H9 (cell line): Measurements from ENCODE around the gene IAH1. TPM values are rescaled to one million over a fixed set of nuclear protein-coding genes. Genes with fewer than 3 reads are reported as not detected.

Experiments used
- DNase-seq: peaks from one replicate; pipeline ENCODE4 v3.0.0-alpha.2; 2017
- H2AFZ ChIP-seq: one replicate; pipeline ENCODE4 v1.6.1; 2013; ENCODE audit warnings: mild to moderate bottlenecking, low read length, control low read depth, moderate library complexity
- H2AK5ac ChIP-seq: 2 replicates; pipeline ENCODE4 v1.6.1; 2013; ENCODE audit warnings: low read length, control low read depth, mixed read lengths; ENCODE audit not compliant: insufficient read length
- H2BK120ac ChIP-seq: one replicate; pipeline ENCODE4 v1.6.1; 2013; ENCODE audit warnings: low read depth, mild to moderate bottlenecking, low read length, control low read depth, inconsistent platforms; ENCODE audit not compliant: poor library complexity, severe bottlenecking
- H2BK12ac ChIP-seq: 2 replicates; pipeline ENCODE4 v1.6.1; 2013; ENCODE audit warnings: low read length, control low read depth, mixed read lengths, low read depth; ENCODE audit not compliant: insufficient read length
- H2BK15ac ChIP-seq: 2 replicates; pipeline ENCODE4 v1.6.1; 2013; ENCODE audit warnings: low read depth, low read length, control low read depth
- H2BK20ac ChIP-seq: one replicate; pipeline ENCODE4 v1.6.1; 2013; ENCODE audit warnings: low read depth, mild to moderate bottlenecking, low read length, control low read depth, inconsistent platforms; ENCODE audit not compliant: poor library complexity, severe bottlenecking
- H2BK5ac ChIP-seq: 2 replicates; pipeline ENCODE4 v1.6.1; 2013; ENCODE audit warnings: low read length, control low read depth, mixed read lengths; ENCODE audit not compliant: insufficient read length
- H3K14ac ChIP-seq: 2 replicates; pipeline ENCODE4 v1.6.1; 2013; ENCODE audit warnings: low read length, control low read depth; ENCODE audit not compliant: insufficient read depth
- H3K18ac ChIP-seq: 2 replicates; pipeline ENCODE4 v1.6.1; 2013; ENCODE audit warnings: low read depth, mild to moderate bottlenecking, mixed read lengths, low read length, control low read depth; ENCODE audit not compliant: insufficient read length
- H3K23ac ChIP-seq: 2 replicates; pipeline ENCODE4 v1.6.1; 2013; ENCODE audit warnings: low read length, control low read depth, mixed read lengths, low read depth; ENCODE audit not compliant: insufficient read length
- H3K23me2 ChIP-seq: 2 replicates; pipeline ENCODE4 v1.6.1; 2013; ENCODE audit warnings: low read depth, mild to moderate bottlenecking, mixed read lengths, low read length, control low read depth; ENCODE audit not compliant: insufficient read length, poor library complexity, severe bottlenecking
- H3K27ac ChIP-seq: 2 replicates; pipeline ENCODE4 v1.5.1; 2013; ENCODE audit warnings: low read length, control low read depth, mixed read lengths, low read depth; ENCODE audit not compliant: insufficient read length
- H3K27me3 ChIP-seq: 2 replicates; pipeline ENCODE4 v1.6.1; 2013; ENCODE audit warnings: low read length, control low read depth, inconsistent platforms; ENCODE audit not compliant: insufficient read depth
- H3K4ac ChIP-seq: 2 replicates; pipeline ENCODE4 v1.6.1; 2013; ENCODE audit warnings: low read depth, mild to moderate bottlenecking, control low read depth, inconsistent platforms, low read length, moderate library complexity
- H3K4me1 ChIP-seq: 2 replicates; pipeline ENCODE4 v1.6.1; 2013; ENCODE audit warnings: low read length, control low read depth, inconsistent platforms; ENCODE audit not compliant: insufficient read depth
- H3K4me2 ChIP-seq: 2 replicates; pipeline ENCODE4 v1.6.1; 2013; ENCODE audit warnings: low read length, control low read depth, mixed read lengths; ENCODE audit not compliant: insufficient read length, insufficient read depth
- H3K56ac ChIP-seq: 2 replicates; pipeline ENCODE4 v1.6.1; 2013; ENCODE audit warnings: low read depth, mild to moderate bottlenecking, mixed read lengths, low read length, control low read depth; ENCODE audit not compliant: insufficient read length
- H3K79me1 ChIP-seq: 2 replicates; pipeline ENCODE4 v1.6.1; 2013; ENCODE audit warnings: low read depth, mild to moderate bottlenecking, moderate library complexity, low read length, control low read depth, inconsistent platforms; ENCODE audit not compliant: insufficient read depth, poor library complexity, severe bottlenecking
- H3K79me2 ChIP-seq: 2 replicates; pipeline ENCODE4 v1.6.1; 2013; ENCODE audit warnings: low read length, control low read depth, inconsistent platforms; ENCODE audit not compliant: insufficient read depth
- H3K9ac ChIP-seq: 2 replicates; pipeline ENCODE4 v1.6.1; 2013; ENCODE audit warnings: low read length, control low read depth, mixed read lengths; ENCODE audit not compliant: insufficient read length; ENCODE audit errors: extremely low read depth
- H3K9me3 ChIP-seq: one replicate; pipeline ENCODE4 v1.6.1; 2013; ENCODE audit warnings: low read depth, low read length, inconsistent platforms; ENCODE audit not compliant: control insufficient read depth
- H3T11ph ChIP-seq: one replicate; pipeline ENCODE4 v1.6.1; 2013; ENCODE audit warnings: mild to moderate bottlenecking, low read length, control low read depth, inconsistent platforms
- H4K20me1 ChIP-seq: one replicate; pipeline ENCODE4 v1.6.1; 2013; ENCODE audit not compliant: control insufficient read depth, insufficient read length, insufficient read depth
- H4K5ac ChIP-seq: 2 replicates; pipeline ENCODE4 v1.6.1; 2013; ENCODE audit warnings: low read depth, mild to moderate bottlenecking, mixed read lengths, low read length, control low read depth; ENCODE audit not compliant: insufficient read length
- H4K8ac ChIP-seq: replicated peaks from 2 replicates; pipeline ENCODE4 v1.6.1; 2013; ENCODE audit warnings: low read length, control low read depth, mixed read lengths, low read depth; ENCODE audit not compliant: insufficient read length
- H4K91ac ChIP-seq: 2 replicates; pipeline ENCODE4 v1.6.1; 2013; ENCODE audit warnings: low read depth, mild to moderate bottlenecking, moderate library complexity, mixed read lengths, low read length, control low read depth; ENCODE audit not compliant: insufficient read length
- H3K27ac Mint-ChIP-seq, 3 experiments: 2 replicates in 2 of 3; 3 replicates in 1 of 3; pipeline ENCODE4 v1.8.0; 2020 to 2021; ENCODE audit warnings: mixed read lengths in 3 of 3, mild to moderate bottlenecking in 1 of 3, moderate library complexity in 1 of 3
- H3K27me3 Mint-ChIP-seq: 2 replicates; pipeline ENCODE4 v1.8.0; 2021; ENCODE audit warnings: low read depth, mild to moderate bottlenecking, moderate library complexity, mixed read lengths
- H3K36me3 Mint-ChIP-seq, 3 experiments: 2 replicates in 2 of 3; 3 replicates in 1 of 3; pipeline ENCODE4 v1.8.0; 2020 to 2021; ENCODE audit warnings: low read depth in 3 of 3, mixed read lengths in 3 of 3; ENCODE audit not compliant: insufficient read depth in 1 of 3
- H3K4me1 Mint-ChIP-seq, 2 experiments: 2 replicates each; pipeline ENCODE4 v1.8.0; 2020; ENCODE audit warnings: mixed read lengths in 2 of 2
- H3K4me3 Mint-ChIP-seq, 2 experiments: 2 replicates in 1 of 2; 3 replicates in 1 of 2; pipeline ENCODE4 v1.8.0; 2020 to 2021; ENCODE audit warnings: mild to moderate bottlenecking in 2 of 2, mixed read lengths in 2 of 2, moderate library complexity in 1 of 2
- H3K9me3 Mint-ChIP-seq, 2 experiments: 2 replicates in 1 of 2; 3 replicates in 1 of 2; pipeline ENCODE4 v1.8.0; 2020; ENCODE audit warnings: mild to moderate bottlenecking in 2 of 2, mixed read lengths in 2 of 2, moderate library complexity in 1 of 2
- WGBS: extraction: QIAGEN DNeasy Blood & Tissue Kit; methylation state at CpG from one replicate; pipeline ENCODE4 v1.1.7; 2013; ENCODE audit warnings: missing lambda C conversion rate, low lambda C conversion rate, mixed read lengths; ENCODE audit not compliant: insufficient read length; ENCODE audit errors: extremely low coverage; 5-methylcytosine and 5-hydroxymethylcytosine counted together
- total RNA-seq: library from RNA; stranded (reverse); gene quantifications from 2 replicates; pipeline ENCODE4 v1.2.1, GENCODE V29; 2021
- TF ChIP-seq, protein P1 (sequence below): fragments of 200-600 bp; sonication (generic); conservative IDR thresholded peaks from 3 replicates; pipeline ENCODE4 v1.8.0; 2021; ENCODE audit warnings: antibody characterized with exemption, mild to moderate bottlenecking

The IAH1 gene
- total RNA-seq, 1 experiment from 2014 or later: 25.6 TPM

- no peaks in the 10 kb centered on the region for H3K9me3 Mint-ChIP-seq
- no peak overlapping the region for H3K27ac Mint-ChIP-seq
- H3K9ac ChIP-seq: no peak overlapping the region
- no peak overlapping the region for H4K5ac ChIP-seq
- no peaks in the 10 kb centered on the region for H3K27me3 ChIP-seq
- no peak overlapping the region for H4K91ac ChIP-seq
- no peak overlapping the region for H3K56ac ChIP-seq
- DNase-seq: no peak
- no peak overlapping the region for H3T11ph ChIP-seq
- H2BK120ac ChIP-seq: no peak overlapping the region
- no peak overlapping the region for H2BK12ac ChIP-seq
- no CpG with 5 or more reads among the region's 1 CpG for WGBS
- H2BK5ac ChIP-seq: no peak overlapping the region
- TF ChIP-seq, protein P1, sequence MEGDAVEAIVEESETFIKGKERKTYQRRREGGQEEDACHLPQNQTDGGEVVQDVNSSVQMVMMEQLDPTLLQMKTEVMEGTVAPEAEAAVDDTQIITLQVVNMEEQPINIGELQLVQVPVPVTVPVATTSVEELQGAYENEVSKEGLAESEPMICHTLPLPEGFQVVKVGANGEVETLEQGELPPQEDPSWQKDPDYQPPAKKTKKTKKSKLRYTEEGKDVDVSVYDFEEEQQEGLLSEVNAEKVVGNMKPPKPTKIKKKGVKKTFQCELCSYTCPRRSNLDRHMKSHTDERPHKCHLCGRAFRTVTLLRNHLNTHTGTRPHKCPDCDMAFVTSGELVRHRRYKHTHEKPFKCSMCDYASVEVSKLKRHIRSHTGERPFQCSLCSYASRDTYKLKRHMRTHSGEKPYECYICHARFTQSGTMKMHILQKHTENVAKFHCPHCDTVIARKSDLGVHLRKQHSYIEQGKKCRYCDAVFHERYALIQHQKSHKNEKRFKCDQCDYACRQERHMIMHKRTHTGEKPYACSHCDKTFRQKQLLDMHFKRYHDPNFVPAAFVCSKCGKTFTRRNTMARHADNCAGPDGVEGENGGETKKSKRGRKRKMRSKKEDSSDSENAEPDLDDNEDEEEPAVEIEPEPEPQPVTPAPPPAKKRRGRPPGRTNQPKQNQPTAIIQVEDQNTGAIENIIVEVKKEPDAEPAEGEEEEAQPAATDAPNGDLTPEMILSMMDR: no peak
- H3K4me3 Mint-ChIP-seq: no peak overlapping the region
- no peaks in the 10 kb centered on the region for H3K9me3 ChIP-seq
- no peaks in the 10 kb centered on the region for H3K4me1 Mint-ChIP-seq
- no peak overlapping the region for H3K27ac ChIP-seq
- no peak overlapping the region for H2AFZ ChIP-seq
- H3K23me2 ChIP-seq: no peaks in the 10 kb centered on the region
- H3K27me3 Mint-ChIP-seq: no peaks in the 10 kb centered on the region
- H3K36me3 Mint-ChIP-seq: peaks cover 20 to 90% (median 73%) of the 10 kb centered on the region in 3 experiments; a peak in 6 of 7 replicates
- no peak overlapping the region for H2AK5ac ChIP-seq
- no peak overlapping the region for H3K4me2 ChIP-seq
- no peak overlapping the region for H3K14ac ChIP-seq
- H4K20me1 ChIP-seq: no peaks in the 10 kb centered on the region
- H3K79me2 ChIP-seq: no peaks in the 10 kb centered on the region
- no peak overlapping the region for H3K18ac ChIP-seq
- no peak overlapping the region for H2BK15ac ChIP-seq
- H3K23ac ChIP-seq: no peak overlapping the region
- no peaks in the 10 kb centered on the region for H3K79me1 ChIP-seq
- no peaks in the 10 kb centered on the region for H3K4me1 ChIP-seq
- H4K8ac ChIP-seq: no peak overlapping the region
- no peak overlapping the region for H2BK20ac ChIP-seq
- no peak overlapping the region for H3K4ac ChIP-seq
Measured at GRCh38 chr2:9488583-9489547, 14.5 kb downstream of the IAH1 start.
